NCI-H1436 treated with DMSO at 0.1 percent for 48 hours (cell line): Measurements from ENCODE around the gene SYT14.

Source experiments
- DNase-seq: peaks from one replicate; lab custom pipeline; 2025; lab: John Stamatoyannopoulos, UW

Gene SYT14

DNA sequence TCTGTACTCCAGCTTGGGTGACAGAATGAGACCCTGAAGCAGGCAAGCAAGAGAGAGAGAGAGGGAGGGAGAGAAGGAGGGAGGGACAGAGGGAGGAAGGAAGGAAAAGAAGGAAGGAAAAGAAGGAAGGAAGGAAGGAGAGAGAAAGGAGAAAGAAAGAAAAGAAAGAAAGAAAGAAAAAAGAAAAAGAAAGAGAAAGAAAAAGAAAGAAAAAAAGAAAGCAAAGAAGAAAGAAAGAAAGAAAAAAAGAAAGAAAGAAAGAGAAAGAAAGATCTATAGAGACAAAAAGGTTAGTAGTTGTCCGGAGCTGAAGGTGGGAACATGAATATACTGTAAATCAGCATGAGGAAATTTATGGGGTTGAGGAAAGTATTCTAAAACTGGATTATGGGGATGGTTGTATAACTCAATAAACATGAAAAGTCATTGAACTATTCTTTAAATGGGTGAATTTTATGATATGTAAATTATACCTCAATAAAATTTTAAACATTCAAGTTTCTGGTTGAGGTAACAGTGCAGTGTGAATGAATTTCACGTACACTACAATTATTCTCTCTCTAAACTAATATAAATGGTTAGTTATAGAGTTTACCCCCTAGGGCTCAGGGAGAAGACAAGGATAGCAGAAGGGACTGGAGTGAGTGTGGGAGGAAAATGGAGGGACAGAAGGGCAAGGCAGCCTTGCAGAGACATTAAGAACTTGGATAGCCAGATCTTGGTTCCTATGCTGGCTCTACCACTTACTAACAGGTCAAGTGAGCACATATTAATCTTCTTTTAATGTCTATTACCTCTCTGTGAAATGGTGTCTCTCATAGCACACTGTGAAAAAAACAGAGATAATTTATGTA is 269.8 kb downstream of the SYT14 start:
- no peak for DNase-seq

DNA sequence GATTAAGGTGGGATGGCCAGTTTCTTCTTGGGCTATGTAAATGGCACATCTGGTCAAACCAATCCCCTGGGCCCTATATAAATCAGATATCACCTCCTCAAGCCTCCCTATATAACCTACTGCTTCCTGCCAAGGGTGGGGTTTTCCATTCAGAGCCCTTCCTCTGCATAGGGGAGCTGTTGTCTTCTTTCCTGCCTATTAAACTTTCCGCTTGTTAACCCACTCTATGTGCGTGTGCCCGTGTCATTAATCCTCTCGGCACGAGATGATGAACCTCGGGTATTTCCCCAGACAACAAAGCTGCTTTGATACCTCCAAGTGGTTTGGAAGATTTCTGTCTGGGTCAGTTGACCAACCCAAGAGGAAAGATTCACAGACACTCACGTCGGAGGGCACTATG is 275.3 kb downstream of the SYT14 start:
- DNase-seq, result no peak

DNA sequence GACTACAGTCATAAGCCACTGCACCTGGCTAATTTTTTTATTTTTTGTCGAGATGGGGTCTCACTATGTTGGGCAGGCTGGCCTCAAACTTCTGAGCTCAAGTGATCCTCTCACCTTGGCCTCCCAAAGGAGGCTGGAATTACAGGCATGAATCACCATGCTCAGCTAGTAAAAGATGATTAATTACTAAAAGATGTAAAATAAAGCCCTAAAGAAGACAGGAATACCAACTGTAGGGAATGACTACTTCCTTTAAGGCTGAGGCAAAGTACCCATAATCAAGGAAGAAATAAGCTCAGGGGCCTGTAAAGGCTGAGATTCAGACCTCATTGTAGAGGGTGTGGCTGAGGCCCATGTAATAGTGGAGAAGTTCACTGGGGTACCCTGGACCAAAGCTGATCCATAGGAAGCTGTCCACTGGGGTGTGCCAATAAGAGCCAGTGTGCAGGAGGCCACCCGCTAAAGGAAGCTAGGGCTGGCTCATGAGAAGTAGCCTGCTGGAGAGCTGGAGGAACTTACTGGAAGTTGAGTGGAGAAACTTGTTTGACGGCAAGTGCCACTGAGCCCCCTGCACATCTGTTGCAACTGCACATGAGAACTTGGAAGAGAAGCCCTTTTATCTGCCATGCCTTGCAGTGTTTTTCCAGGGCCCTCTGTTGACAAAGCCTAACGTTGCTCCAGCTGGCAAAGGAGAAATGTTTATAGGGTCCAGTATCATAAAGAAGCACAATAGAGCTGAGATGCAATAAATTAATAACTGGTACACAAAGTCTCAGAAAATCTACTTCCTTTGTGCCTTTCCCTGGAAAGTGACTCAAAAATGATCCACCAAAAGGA is 276.8 kb downstream of the SYT14 start:
- no peak for DNase-seq

DNA sequence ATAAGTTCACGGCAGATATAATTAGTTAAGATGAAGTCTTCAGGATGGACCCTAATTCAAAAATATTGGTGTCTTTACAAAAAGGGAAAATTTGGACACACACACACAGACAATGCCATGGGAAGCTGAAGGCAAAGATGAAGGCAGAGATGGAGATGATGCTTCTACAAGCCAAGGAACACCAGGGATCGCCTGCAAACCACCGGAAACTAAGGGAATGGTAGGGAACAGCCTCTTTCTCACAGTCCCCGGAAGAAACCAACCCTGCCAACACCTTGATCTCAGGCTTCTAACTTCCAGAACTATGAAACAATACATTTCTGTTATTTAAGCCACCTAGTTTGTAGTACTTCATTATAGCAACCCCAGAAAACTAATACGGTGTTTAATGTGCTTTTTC is 279.5 kb downstream of the SYT14 start:
- DNase-seq, result no peak

DNA sequence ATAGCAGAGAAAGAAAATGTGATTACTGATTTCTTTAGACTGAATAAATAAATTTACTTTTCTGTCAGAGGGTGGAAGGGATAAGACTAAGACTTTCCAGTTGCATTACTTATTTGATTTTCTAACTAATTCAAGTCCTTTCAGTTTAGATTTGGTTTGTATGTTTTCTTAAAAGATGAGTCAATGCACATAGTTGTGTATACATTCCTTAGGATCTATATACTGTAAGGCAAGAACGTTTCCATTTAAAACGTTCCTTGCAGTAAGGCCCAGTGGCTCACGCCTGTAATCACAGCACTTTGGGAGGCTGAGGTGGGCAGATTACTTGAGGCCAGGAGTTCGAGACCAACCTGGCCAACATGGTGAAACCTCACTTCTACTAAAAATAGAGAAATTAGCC is 280.0 kb downstream of the SYT14 start:
- DNase-seq, result no peak
